ENCODE results near the gene HMCN1.
"Not testable (repeated sequence)": the region's sequence is repeated elsewhere in the genome, so short reads cannot be mapped to it uniquely, and the experiment has no call there.

HMCN1 gene

DNA sequence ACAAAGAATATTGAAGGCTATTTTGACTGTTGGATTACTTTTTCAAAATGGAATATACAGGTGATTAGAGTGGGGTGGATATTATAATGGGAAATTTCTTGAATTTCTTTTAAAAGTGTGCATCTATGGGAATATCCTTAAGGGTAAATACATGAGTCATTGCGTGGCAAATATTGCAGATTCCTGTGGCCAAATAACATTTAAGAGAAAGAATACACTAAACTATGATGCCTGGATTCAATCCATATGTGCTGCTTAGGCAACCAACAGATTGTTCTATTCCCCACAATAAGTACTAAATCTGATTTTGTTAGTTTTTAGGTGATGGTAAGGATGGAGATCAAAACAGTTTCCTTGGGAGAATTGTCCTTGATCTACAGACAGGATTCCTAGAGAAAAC lies 119.5 kb downstream of the HMCN1 start:
- no peak for ATAC-seq
- DNase-seq = no peak

DNA sequence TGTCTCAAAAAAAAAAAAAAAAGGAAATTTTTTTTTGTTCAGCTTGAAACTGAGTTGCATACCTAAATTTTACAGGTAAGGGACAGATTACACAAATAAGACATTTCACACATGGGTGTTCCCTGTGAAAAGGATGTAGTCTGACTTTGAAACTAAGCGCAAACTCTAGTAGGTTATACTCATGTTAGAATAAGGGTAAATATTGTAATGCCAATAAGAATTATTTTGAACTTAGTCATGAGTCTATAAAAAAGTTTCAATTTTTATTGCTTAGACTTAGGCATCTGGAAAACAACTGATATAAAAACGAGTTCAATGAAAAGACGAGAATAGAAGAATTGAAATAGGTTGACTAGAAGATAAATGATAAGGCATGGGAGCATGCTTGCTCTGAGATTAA lies 122.3 kb downstream of the HMCN1 start:
- DNase-seq (no peak), ATAC-seq (no peak)

DNA sequence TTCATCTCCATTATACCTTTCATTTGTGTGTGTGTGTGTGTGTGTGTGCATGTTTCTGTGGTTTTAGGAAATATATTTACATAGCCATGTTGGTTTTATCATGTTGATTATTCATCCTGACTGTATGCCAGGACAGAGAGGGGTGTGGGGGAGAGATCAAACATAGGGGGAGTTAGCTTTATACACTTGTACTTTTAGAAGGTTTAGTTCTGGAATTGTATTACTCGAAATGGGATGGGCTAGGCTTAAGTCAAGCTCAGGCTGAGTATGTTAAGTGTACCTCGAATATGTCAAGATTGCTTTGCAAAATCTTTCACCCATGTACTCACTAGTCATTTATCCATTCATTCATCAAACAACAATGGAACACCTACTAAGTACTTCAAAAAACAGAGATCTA lies 123.3 kb downstream of the HMCN1 start:
- ATAC-seq (no peak), DNase-seq (no peak)

DNA sequence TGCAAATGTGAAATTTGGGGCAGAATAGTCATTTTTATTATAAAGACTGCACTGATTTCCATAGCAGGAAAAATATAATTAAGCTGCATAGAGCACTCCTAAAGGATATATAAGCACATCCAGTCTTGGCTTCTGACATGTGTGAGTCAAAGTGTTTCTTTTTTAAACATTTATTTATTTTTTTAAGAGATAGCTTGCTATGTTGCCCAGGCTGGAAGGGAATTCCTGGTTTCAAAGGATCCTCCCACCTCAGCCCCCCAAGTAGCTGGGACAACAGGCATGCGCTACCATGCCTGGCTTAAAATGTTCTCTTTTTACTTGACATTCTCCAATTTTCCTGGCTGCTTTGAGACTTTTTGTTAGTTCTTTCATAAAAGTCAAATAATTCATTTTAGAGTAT lies 126.1 kb downstream of the HMCN1 start:
- DNase-seq (no peak), ATAC-seq (no peak)

DNA sequence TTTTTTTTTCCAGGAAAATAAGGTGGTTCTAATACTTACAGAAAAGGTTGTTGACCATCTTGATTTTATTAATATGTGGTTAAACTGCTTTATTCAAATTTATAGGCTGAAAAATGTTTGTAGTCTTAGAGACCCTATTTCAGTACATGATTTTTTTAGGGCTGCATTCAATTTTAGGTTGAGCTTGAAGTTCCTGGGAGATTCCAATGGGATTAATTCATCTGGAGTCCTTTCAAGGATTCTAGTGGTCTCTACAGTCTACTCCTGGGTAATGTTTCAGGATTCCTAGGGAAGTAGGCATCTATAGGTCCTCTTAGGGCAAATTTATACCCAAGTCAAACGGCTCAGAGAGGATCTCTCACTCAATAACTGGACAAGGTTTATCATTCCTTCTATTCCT lies 126.7 kb downstream of the HMCN1 start:
- ATAC-seq = no peak
- no peak for DNase-seq

DNA sequence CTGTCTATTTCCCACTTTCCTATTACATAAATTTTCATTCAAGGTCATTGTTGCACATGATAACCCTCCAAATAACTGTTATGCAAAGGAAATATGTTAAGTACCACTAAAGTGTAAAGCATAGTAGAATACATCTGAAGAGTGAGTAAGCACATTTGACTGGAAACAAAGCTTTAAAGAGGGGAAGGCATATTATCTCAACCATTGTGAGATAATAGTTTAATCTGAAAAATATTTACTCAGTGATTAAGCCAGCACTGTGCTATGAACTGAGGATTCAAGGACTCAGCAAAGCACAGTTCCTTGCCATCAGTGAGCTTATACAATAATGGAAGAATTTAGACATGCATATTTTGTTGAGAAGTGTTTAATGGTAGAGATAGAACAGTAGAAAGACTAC lies 127.4 kb downstream of the HMCN1 start:
- DNase-seq = no peak
- ATAC-seq = no peak

DNA sequence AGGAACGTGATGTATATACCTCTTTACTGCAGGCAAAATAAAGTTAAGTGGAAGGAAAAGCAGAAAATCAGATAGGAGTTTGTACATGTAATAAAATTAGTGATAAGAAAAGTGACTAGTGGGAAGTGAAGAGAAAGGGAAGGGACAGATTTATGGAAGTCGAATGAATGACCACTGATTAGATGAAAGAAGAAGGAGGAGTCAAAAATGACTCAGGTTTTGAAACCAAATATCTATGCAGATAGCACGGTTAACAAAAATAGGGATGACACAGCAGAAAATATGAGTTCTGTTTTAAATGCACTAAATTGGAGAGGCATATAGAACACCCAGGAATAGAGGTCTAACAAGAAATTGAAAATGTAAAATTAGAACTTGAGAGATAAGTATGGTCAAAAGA lies 128.0 kb downstream of the HMCN1 start:
- ATAC-seq (no peak), DNase-seq (no peak)

DNA sequence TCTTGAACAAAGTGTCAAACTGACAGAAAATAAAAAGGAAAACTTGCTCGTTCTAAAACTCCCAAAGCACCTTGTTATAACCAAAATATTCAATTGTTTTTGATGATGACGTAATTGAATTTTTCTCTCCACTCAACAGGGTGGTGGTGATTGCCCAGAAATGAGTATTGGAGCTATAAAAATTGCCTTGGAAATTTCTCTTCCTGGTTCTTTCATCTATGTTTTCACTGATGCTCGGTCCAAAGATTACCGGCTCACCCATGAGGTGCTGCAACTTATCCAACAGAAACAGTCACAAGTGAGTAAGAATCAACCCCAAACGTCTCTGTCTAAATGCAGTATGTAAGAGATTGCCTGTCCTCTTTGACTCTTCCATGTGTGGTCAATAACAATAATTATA lies 130.1 kb downstream of the HMCN1 start:
- DNase-seq (no peak), ATAC-seq (no peak)

DNA sequence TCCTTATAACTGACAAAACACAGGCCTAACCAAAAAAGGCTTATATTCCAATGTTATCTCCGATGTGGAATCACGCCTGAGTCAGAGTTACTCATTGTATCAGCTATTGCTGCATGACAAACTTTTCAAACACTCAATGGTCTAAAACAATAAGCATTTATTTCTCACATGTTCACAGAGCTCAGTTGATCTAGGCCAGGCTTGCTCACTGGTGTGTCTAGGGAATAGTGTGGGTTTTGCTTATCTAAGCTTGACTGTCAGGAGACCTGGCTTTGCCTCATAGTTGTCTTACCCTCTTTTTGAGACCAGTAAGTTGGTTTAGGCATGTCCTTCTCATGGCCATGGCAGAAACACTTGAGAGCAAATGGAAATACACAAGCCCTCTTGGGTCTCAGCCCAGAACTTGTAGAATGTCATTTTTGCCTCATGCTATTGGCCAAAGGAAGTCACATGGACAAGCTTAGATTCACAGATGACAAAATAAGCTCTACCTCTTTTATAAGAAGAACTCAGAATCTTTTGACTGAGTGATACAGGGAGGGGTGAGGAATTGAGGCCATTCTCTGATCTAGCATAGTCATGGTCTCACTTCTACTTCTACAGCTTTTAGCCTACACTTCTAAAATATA lies 130.8 kb downstream of the HMCN1 start:
- DNase-seq = no peak
- no peak for ATAC-seq

DNA sequence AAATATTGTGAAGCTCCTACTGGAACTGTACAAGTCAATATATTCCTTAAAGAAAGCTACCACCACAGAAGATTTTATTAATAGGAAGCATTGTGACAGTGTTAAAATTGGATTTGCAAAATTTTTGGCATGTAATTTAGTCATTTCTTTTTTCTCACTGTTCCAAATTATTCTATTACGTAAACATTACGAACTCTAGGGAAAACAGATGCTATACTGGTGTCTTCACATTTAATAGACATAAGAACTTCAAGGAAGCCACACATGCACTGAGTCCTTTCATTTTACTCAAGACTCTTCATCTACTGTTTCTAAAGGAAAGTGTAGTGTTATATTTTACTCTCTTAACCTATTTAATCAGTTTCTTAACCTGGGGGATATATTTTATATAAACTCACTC lies 135.4 kb downstream of the HMCN1 start:
- ATAC-seq (no peak), DNase-seq (no peak)

DNA sequence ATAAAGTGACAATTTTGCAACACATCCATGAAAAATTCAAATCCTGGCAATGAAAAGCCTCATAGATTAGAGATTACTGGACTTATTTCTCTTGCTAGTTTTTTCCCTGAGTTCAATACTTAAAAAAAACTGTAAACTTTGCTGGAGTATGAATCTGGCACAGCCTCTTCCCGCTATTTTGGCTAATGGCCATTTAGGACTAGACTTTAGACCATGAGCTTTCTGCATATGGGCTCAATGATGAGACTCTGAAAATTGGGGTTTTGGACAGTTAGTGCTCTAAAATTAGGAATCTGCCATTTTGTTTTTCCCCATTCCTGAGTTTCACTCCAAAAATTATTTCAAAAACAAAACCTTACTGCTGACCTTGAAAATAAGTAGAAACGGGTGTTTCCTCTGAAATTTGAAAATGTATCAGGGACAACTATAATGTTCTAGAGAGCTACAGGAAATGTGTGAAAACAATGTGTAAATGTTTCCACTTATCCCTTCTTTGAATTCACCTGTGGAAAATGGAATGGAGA lies 137.5 kb downstream of the HMCN1 start:
- no peak for DNase-seq

DNA sequence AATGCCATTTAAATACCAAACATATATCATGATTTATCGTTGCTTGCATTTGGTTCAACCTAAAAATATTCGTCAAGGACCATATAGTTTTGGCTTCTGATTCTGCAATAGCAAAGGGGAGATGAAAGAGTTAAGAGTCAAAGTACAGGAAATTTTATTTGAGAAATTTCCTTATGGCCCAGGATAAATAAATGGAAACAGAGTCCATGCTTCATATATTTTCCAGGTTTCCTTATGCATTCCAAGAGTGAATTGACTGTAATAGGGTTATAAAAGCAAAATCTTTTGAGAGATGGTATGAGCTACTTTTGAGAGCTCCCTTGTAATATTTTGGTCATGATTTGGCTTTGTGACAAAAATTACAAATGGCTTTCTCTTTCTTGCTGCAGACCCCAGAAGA lies 140.1 kb downstream of the HMCN1 start:
- ATAC-seq (no peak), DNase-seq (no peak)

More for the DNA sequence above, 137.5 kb downstream of the HMCN1 start:
- ATAC-seq = no peak

DNA sequence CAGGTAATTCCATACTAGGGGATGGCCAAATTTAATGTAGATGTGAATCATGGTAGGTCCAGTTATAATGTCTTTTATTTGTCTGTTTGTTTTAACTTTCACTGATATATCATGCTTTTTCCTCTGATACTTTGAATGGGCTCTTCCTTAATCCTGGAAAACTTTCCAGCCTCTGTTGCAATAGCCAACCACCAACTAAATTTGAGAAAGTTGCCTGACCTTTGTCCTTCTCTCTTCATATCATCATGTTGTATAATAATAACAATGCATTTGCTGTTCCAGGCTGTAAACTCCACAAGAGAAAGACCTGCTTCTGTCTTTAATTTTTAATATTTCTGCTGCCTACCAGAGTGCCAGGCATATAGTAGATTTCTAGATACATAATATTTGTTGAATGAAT lies 146.1 kb downstream of the HMCN1 start:
- DNase-seq (no peak), ATAC-seq (no peak)

DNA sequence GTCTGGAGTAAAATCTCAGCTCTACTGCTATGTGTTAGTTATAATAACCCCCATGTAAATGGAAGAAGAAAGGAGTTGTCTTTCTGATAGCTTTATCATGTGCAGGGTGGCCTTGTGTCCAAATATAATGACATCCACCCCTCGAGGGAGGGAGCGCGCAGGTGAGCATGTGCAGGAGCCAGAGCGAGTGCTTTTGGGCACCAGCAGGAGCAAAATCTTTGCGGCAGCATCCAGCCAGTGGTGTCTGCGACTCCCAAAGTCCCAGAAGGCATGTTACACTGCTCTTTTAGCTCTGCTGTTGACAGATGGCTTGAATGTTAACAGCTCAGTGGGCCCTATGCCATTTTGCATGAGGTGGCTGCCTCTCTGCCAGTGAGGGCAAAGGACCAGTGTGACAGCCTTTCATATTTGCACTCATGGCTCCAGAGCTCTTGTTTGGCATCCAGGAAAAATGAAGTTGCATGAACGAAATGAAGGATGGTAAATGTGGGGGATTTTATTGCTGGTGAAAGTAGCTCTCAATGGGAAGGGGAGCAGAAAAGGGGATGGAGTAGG lies 146.7 kb downstream of the HMCN1 start:
- ATAC-seq (no peak), DNase-seq (no peak)

DNA sequence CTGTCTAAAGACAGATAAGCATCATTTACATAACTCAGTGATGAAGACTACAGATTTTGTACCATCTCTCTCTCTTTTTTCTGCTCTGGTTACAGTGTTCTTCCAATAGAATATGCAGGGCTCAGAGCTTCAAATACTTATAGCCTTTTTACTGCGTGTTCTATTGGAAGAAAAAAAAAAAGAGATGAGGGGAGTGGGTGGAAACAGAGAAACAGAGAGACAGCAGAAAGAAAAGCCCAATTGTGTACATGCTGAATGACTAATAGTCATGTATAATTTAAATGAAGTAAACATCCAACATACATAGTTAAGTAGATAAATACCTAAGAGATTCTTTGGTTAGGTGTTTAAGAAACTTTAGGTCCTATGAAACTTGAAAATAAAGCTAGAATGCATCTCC lies 151.9 kb downstream of the HMCN1 start:
- ATAC-seq (no peak), DNase-seq (no peak)

DNA sequence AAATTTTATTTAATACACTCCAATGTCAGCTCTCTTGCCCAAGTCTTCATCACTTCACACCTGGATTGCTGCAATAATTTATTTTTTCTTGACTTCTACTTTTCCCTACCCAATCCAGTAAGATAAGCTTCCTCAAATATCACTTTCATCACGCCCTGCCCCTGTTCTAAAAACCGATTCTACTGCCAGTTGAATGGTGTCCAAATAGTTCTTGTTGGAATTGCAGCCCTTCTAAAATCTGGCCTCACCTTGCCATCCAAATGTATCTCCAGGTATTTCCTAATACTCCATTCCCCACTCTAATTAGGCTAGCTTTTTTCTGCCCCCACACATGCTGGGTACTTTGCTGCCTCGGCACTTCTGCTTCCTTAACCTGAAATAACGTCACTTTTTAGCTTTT lies 152.5 kb downstream of the HMCN1 start:
- DNase-seq (no peak), ATAC-seq (no peak)

DNA sequence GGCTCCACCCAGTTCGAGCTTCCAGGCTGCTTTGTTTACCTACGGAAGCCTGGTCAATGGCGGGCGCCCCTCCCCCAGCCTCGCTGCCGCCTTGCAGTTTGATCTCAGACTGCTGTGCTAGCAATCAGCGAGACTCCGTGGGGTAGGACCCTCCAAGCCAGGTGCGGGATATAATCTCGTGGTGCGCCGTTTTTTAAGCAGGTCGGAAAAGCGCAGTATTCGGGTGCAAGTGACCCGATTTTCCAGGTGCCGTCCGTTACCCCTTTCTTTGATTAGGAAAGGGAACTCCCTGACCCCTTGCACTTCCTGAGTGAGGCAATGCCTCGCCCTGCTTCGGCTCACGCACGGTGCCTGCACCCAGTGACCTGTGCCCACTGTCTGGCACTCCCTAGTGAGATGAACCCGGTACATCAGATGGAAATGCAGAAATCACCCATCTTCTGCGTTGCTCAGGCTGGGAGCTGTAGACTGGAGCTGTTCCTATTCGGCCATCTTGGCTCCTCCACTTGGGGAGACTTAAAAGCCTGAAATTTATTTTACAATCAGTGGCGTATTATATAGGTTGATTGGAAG lies 158.7 kb downstream of the HMCN1 start:
- not testable (repeated sequence) for ATAC-seq, DNase-seq

DNA sequence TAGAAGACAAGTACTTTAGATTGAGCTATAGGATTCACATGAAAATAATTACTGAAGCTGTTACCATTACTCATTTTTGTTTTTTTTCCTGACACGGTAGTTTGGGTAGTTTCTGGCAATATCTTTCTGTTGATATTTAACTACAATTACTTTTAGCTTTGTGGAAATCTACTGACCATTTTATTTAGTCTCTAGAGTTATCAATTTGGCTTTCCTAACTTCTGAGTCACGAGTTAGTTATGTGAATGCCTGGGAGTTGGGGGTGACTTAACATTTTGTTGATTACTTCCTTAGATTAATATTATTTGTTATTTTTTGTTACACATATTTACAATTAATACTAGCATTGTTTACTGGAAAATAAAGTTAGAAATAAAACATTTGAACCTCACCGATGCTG lies 160.6 kb downstream of the HMCN1 start:
- ATAC-seq (no peak), DNase-seq (no peak)

DNA sequence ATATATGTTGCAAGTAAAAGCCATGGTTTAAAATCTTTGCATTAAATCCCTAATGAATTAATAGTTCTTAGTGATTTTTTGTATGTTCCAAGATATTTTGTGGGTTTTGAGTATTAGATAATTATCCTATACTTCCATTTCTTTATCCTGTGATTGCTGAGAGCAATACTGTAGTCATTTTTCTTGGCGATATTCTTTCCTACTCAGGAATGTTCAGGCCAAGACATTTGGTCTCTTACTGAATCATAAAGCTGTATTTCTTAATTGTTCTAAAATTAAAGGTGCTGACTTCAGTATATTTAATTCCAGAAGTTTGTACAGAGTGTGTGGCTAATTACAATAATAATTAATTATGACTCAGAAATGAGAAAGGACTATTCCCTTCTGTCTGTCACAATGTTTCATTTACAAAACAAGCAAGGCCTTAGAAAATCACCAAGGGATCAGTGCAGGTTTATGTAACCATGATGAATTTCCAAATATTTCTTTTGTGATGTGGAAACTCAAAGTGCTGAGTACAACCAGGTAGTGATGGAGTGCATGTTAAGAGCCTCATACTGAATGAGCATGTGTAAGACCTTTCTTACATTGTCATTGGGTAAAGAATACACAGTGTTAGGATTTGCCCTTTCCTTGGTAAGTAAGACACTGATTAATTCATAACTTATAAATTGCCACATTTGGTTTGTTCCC lies 161.2 kb downstream of the HMCN1 start:
- DNase-seq (no peak), ATAC-seq (no peak)

DNA sequence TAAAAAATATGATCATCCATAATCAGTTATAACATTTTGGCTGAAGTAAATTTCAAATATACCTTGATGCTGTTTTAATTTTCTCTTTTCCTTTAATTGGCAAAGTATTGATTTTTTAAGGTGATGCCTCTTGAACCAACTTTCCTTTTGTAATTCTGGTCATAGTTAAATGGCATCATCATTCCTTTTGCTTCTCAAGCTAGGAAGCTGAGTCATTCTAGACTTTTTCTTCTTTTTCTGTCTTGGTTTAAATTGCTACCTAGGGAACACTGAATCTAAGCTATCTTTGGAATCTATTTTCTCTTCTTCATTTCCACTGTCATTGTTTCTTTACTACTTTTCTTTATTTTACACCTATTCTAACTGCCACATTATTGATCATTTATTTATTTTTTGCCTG lies 162.7 kb downstream of the HMCN1 start:
- no peak for DNase-seq
- no peak for ATAC-seq

DNA sequence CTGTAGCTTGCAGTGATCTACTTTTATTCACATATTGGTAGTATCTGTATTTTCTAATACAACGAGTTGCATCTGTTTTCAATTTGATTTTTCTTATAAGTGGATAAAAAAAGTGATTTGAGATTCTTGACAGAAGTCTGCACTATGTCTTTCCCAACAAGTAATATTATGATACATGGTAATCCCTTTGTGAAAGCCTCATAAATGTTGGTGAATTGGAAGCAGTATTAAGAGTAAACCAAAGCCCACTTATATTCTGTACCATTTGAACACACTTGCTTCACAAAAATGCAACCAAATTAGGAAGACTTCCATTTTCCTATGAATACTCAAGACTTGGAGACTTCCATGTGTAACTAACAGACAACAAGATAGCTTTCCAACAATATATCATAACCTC lies 172.0 kb downstream of the HMCN1 start:
- ATAC-seq (no peak), DNase-seq (no peak)

DNA sequence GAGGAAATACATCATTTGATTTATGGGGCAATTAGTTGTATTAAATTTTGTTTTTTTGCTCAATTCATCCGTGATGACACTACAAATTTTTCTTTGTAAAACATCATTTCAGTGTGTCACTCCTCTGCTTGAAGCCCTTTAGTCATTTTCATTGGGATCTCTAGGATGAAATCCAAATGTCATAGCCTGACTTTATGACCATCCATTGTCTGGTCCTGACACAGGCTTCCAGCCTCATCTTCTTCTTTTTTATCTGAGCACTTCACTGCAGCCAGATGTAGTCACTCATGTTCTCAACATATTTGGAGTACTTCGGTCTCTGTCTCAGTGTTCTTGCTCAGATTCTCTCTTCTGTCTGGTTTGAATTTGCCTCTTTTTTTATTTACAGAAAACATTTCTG lies 173.1 kb downstream of the HMCN1 start:
- ATAC-seq (no peak), DNase-seq (no peak)

DNA sequence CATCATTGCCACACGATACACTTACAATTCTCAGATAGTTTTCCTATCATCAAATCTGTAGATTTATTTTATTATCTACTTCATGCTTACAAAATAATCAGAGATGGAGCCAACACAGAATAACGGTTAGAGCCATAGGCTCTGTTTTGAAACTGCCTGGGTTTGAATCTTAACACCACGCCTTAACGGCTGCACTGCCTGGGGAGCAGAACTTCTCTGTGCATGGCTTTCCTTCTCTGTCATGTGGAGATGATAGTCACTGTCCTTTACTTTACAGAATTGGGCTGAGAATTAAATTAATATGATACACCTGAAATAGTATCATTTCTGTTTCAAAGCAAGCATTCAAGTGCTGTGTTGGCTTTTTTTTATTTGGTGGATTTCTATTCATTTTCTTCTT lies 177.8 kb downstream of the HMCN1 start:
- DNase-seq = no peak
- no peak for ATAC-seq

DNA sequence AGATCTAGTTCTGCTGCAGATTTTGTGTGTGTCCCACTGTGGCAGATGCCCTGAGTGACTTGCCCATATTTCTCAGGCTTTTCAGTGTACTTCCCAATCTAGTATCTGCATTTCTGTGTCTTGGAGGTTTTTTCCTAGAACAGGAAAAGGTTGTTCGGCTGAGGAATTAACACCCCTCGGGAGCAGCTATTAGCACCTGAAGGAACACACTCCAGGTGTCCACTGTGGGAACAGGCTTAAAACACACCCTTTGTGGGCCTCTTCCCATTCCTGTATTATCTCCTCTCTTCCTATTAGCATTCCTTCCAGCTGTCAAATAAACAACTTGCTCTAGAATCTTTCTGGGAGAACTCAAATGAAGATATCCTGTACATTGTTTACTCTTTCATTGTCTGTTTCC lies 178.3 kb downstream of the HMCN1 start:
- ATAC-seq = no peak

More for the DNA sequence above, 178.3 kb downstream of the HMCN1 start:
- no peak for DNase-seq
